ENCODE results near the gene SH3RF1. TPM values are rescaled to one million over a fixed set of nuclear protein-coding genes. Genes with fewer than 3 reads are reported as not detected.

SH3RF1 gene
- total and polyA plus RNA-seq, 2 experiments from 2014 or later: 7.8 to 12.4 TPM

- Histone ChIP-seq H2AFZ (no peak overlapping the region), H3K4me2 (no peak overlapping the region), H3K9me2 (ENCODE audit: insufficient read depth) (no peaks in the 10 kb centered on the region), H3K4me3 (no peak overlapping the region), H3K4me1 (ENCODE audit: insufficient read depth) (no peaks in the 10 kb centered on the region), H4K20me1 (replicated peaks; ENCODE audit: insufficient read depth) (no peaks in the 10 kb centered on the region), H3F3A (replicated peaks; ENCODE audit: low read depth) (no peaks in the 10 kb centered on the region), H3K27ac (ENCODE audit: low read depth) (no peak overlapping the region), H3K79me2 (replicated peaks; ENCODE audit: insufficient read depth) (no peaks in the 10 kb centered on the region), H3K27me3 (ENCODE audit: insufficient read depth) (no peaks in the 10 kb centered on the region), H3K36me3 (ENCODE audit: insufficient read depth) (no peaks in the 10 kb centered on the region)
- Mint-ChIP-seq H3K27ac (no peak overlapping the region), H3K4me3 (no peak overlapping the region), H3K9me3 (no peaks in the 10 kb centered on the region), H3K4me1 (peaks cover 4% of the 10 kb centered on the region), H3K27me3 (ENCODE audit: insufficient read depth, low read depth, poor library complexity) (peaks cover 7% of the 10 kb centered on the region), H3K36me3 (ENCODE audit: low read depth) (no peaks in the 10 kb centered on the region)
- DNase-seq (ENCODE audit: low spot score) (no peak), ATAC-seq (no peak)
- TF ChIP-seq EZH2phosphoT487 (IDR thresholded peaks at IDR 0.05; ENCODE audit: unreplicated experiment): no peak
- no peak for TF ChIP-seq ZNF331 (CRISPR knock-in tag; IDR thresholded peaks at IDR 0.05; ENCODE audit: low read depth)
- TF ChIP-seq STAT1 (IDR thresholded peaks at IDR 0.05; ENCODE audit: unreplicated experiment): no peak
- TF ChIP-seq ZNF114 (CRISPR knock-in tag; IDR thresholded peaks at IDR 0.05): no peak
- no peak for TF ChIP-seq POLR2AphosphoS5 (IDR thresholded peaks at IDR 0.05; ENCODE audit: low read depth)
- TF ChIP-seq NANOG (IDR thresholded peaks at IDR 0.05; ENCODE audit: borderline replicate concordance): no peak
- TF ChIP-seq EZH2 (IDR thresholded peaks at IDR 0.05; ENCODE audit: low read depth, unreplicated experiment): no peak
These were observed 207.3 kb downstream of the SH3RF1 start for GRCh38 chr4:169063441-169063840.

GRCh38 chr4:169062897-169063244 lies 207.9 kb downstream of the SH3RF1 start:
- Mint-ChIP-seq H3K4me3 (no peak overlapping the region), H3K27ac (no peak overlapping the region), H3K9me3 (no peaks in the 10 kb centered on the region), H3K27me3 (ENCODE audit: insufficient read depth, low read depth, poor library complexity) (peaks cover 4% of the 10 kb centered on the region), H3K36me3 (ENCODE audit: low read depth) (no peaks in the 10 kb centered on the region), H3K4me1 (no peaks in the 10 kb centered on the region)
- H3F3A ChIP-seq (replicated peaks; ENCODE audit: low read depth): no peaks in the 10 kb centered on the region
- H2AFZ ChIP-seq: no peak overlapping the region
- ATAC-seq (no peak), DNase-seq (ENCODE audit: low spot score) (no peak)
- no peaks in the 10 kb centered on the region for H3K36me3 ChIP-seq (ENCODE audit: insufficient read depth)
- H3K4me2 ChIP-seq: no peak overlapping the region
- no peak overlapping the region for H3K4me3 ChIP-seq
- no peaks in the 10 kb centered on the region for H4K20me1 ChIP-seq (replicated peaks; ENCODE audit: insufficient read depth)
- H3K27ac ChIP-seq (ENCODE audit: low read depth): no peak overlapping the region
- TF ChIP-seq EZH2 (IDR thresholded peaks at IDR 0.05; ENCODE audit: low read depth, unreplicated experiment): no peak
- TF ChIP-seq ZNF462 (CRISPR knock-in tag; IDR thresholded peaks at IDR 0.05): no peak
- TF ChIP-seq STAT1 (IDR thresholded peaks at IDR 0.05; ENCODE audit: unreplicated experiment): no peak
- TF ChIP-seq ETS1 (IDR thresholded peaks at IDR 0.05): no peak
- TF ChIP-seq JUNB (IDR thresholded peaks at IDR 0.05; ENCODE audit: unreplicated experiment): no peak
- TF ChIP-seq NANOG (IDR thresholded peaks at IDR 0.05; ENCODE audit: borderline replicate concordance): no peak
- TF ChIP-seq CREB1 (CRISPR knock-in tag; IDR thresholded peaks at IDR 0.05; ENCODE audit: low read depth): no peak
- no peak for TF ChIP-seq REST (IDR thresholded peaks at IDR 0.05; ENCODE audit: unreplicated experiment)
- H3K27me3 ChIP-seq (ENCODE audit: insufficient read depth): no peaks in the 10 kb centered on the region
- H3K79me2 ChIP-seq (replicated peaks; ENCODE audit: insufficient read depth): no peaks in the 10 kb centered on the region
- H3K9me2 ChIP-seq (ENCODE audit: insufficient read depth): no peaks in the 10 kb centered on the region
- no peaks in the 10 kb centered on the region for H3K4me1 ChIP-seq (ENCODE audit: insufficient read depth)

Measured in GM23338 (cell line).